ENCODE data around the gene CLEC16A.

The CLEC16A gene

GRCh38 chr16:11180489-11180888 is 236.1 kb downstream of the CLEC16A start:
- DNase-seq (ENCODE audit: low spot score) = no peak

GRCh38 chr16:11181242-11181898 is 237.0 kb downstream of the CLEC16A start:
- DNase-seq (ENCODE audit: low spot score) = no peak

GRCh38 chr16:11181899-11182279 is 237.5 kb downstream of the CLEC16A start:
- no peak for DNase-seq (ENCODE audit: low spot score)

GRCh38 chr16:11182411-11182810 is 238.0 kb downstream of the CLEC16A start:
- DNase-seq (ENCODE audit: low spot score) = no peak

- no peak for DNase-seq (ENCODE audit: low spot score)
Measured at GRCh38 chr16:11183035-11183812, 238.9 kb downstream of the CLEC16A start.

- DNase-seq (ENCODE audit: low spot score) = no peak
Measured at GRCh38 chr16:11183951-11184350, 239.6 kb downstream of the CLEC16A start.

GRCh38 chr16:11187522-11188023 is 243.2 kb downstream of the CLEC16A start:
- no peak for DNase-seq (ENCODE audit: low spot score)

- DNase-seq (ENCODE audit: low spot score) = no peak
Measured at GRCh38 chr16:11188801-11189740, 244.7 kb downstream of the CLEC16A start.

GRCh38 chr16:11190588-11191560 is 246.5 kb downstream of the CLEC16A start:
- DNase-seq (ENCODE audit: low spot score) = no peak

GRCh38 chr16:11191665-11192064 is 247.3 kb downstream of the CLEC16A start:
- no peak for DNase-seq (ENCODE audit: low spot score)

GRCh38 chr16:11193494-11193893 is 249.1 kb downstream of the CLEC16A start:
- DNase-seq (ENCODE audit: low spot score) = no peak

- no peak for DNase-seq (ENCODE audit: low spot score)
Measured at GRCh38 chr16:11194913-11195312, 250.5 kb downstream of the CLEC16A start.

GRCh38 chr16:11196286-11196828 is 252.0 kb downstream of the CLEC16A start:
- DNase-seq (ENCODE audit: low spot score) = no peak

- DNase-seq (ENCODE audit: low spot score) = no peak
Measured at GRCh38 chr16:11198375-11198774, 254.0 kb downstream of the CLEC16A start.

GRCh38 chr16:11198828-11199227 is 254.5 kb downstream of the CLEC16A start:
- DNase-seq (ENCODE audit: low spot score) = no peak

GRCh38 chr16:11200592-11200991 is 256.2 kb downstream of the CLEC16A start:
- no peak for DNase-seq (ENCODE audit: low spot score)

GRCh38 chr16:11201498-11202259 is 257.3 kb downstream of the CLEC16A start:
- DNase-seq (ENCODE audit: low spot score) = no peak

GRCh38 chr16:11202260-11203091 is 258.1 kb downstream of the CLEC16A start:
- DNase-seq (ENCODE audit: low spot score) = no peak

GRCh38 chr16:11203111-11203623 is 258.8 kb downstream of the CLEC16A start:
- DNase-seq (ENCODE audit: low spot score) = no peak
